HEK293 (cell line): ENCODE results near the gene ATP5PB.

Experiments used
- CTCF ChIA-PET: fragments of 350-600 bp; formaldehyde crosslinking; extraction: SDS; loops from one replicate; lab custom pipeline; 2021; ENCODE audit warnings: antibody characterized with exemption; lab: Yijun Ruan, JAX
- POLR2A ChIA-PET: fragments of 300-600 bp; formaldehyde crosslinking; extraction: SDS; loops from one replicate; lab custom pipeline; 2020; ENCODE audit warnings: antibody characterized with exemption, inconsistent platforms; lab: Yijun Ruan, JAX
- H3K27ac ChIP-seq: fragments of 200-500 bp; sonication (Bioruptor generic); 2 replicates; pipeline ENCODE4 v1.5.1; 2014; ENCODE audit warnings: low read depth, low read length, control low read depth, inconsistent platforms; ENCODE audit errors: extremely low read depth
- H3K36me3 ChIP-seq, 2 experiments: fragments of 200-500 bp in 1 of 2; sonication (Bioruptor generic) in 1 of 2; 1 replicate in 1 of 2; 2 replicates in 1 of 2; pipeline ENCODE4 v1.5.1; 2014 to 2017; ENCODE audit warnings: inconsistent platforms in 2 of 2, low read length in 2 of 2; ENCODE audit not compliant: control insufficient read depth in 2 of 2, insufficient read depth in 1 of 2
- H3K4me1 ChIP-seq: fragments of 200-500 bp; sonication (Bioruptor generic); 2 replicates; pipeline ENCODE4 v1.5.1; 2014; ENCODE audit warnings: mild to moderate bottlenecking, low read length, inconsistent platforms; ENCODE audit not compliant: control insufficient read depth, insufficient read depth
- H3K4me3 ChIP-seq: 2 replicates; pipeline ENCODE4 v1.5.1; 2011; ENCODE audit warnings: low read depth, mild to moderate bottlenecking, control low read depth, low read length, moderate library complexity
- H3K9me3 ChIP-seq: fragments of 200-500 bp; sonication (Bioruptor generic); 2 replicates; pipeline ENCODE4 v1.5.1; 2014; ENCODE audit warnings: low read depth, low read length, inconsistent platforms; ENCODE audit not compliant: control insufficient read depth, insufficient read depth
- EGR2 ChIP-seq: fragments of 450-650 bp; formaldehyde crosslinking; IDR thresholded peaks from 2 replicates; pipeline ENCODE4 v1.5.1; 2016; ENCODE audit warnings: low read depth, missing biosample characterization, missing genetic modification characterization
- HOXA7 ChIP-seq: sonication (generic); formaldehyde crosslinking; IDR thresholded peaks from 2 replicates; pipeline ENCODE4 v1.8.1; 2022; ENCODE audit warnings: missing genetic modification reagents, borderline replicate concordance
- MYNN ChIP-seq: fragments of 450-650 bp; formaldehyde crosslinking; IDR thresholded peaks from 2 replicates; pipeline ENCODE4 v1.5.1; 2016; ENCODE audit warnings: missing biosample characterization, missing genetic modification characterization, borderline replicate concordance
- OVOL3 ChIP-seq: fragments of 450-650 bp; formaldehyde crosslinking; IDR thresholded peaks from 2 replicates; pipeline ENCODE4 v1.5.1; 2016; ENCODE audit warnings: missing biosample characterization, missing genetic modification characterization
- SALL2 ChIP-seq: fragments of 450-650 bp; formaldehyde crosslinking; IDR thresholded peaks from 2 replicates; pipeline ENCODE4 v1.5.0; 2017; ENCODE audit warnings: missing biosample characterization, mild to moderate bottlenecking, missing genetic modification characterization, borderline replicate concordance
- TCF7L2 ChIP-seq: IDR thresholded peaks from 2 replicates; pipeline ENCODE4 v1.6.1; 2011; ENCODE audit warnings: low read depth, mild to moderate bottlenecking, inconsistent platforms, low read length, moderate library complexity, borderline replicate concordance
- ZBTB21 ChIP-seq: fragments of 450-650 bp; formaldehyde crosslinking; IDR thresholded peaks from 2 replicates; pipeline ENCODE4 v1.5.1; 2017; ENCODE audit warnings: missing biosample characterization, missing genetic modification characterization
- ZNF10 ChIP-seq: fragments of 450-650 bp; formaldehyde crosslinking; IDR thresholded peaks from 2 replicates; pipeline ENCODE4 v1.5.1; 2017; ENCODE audit warnings: missing biosample characterization, missing genetic modification characterization
- ZNF146 ChIP-seq: fragments of 450-650 bp; formaldehyde crosslinking; IDR thresholded peaks from 2 replicates; pipeline ENCODE4 v1.5.1; 2016; ENCODE audit warnings: missing biosample characterization, missing genetic modification characterization
- ZNF169 ChIP-seq: fragments of 450-650 bp; formaldehyde crosslinking; IDR thresholded peaks from 2 replicates; pipeline ENCODE4 v1.5.1; 2016; ENCODE audit warnings: missing biosample characterization, missing genetic modification characterization
- ZNF2 ChIP-seq: fragments of 450-650 bp; formaldehyde crosslinking; IDR thresholded peaks from 2 replicates; pipeline ENCODE4 v1.5.1; 2016; ENCODE audit warnings: missing biosample characterization, missing genetic modification characterization
- ZNF211 ChIP-seq: fragments of 450-650 bp; formaldehyde crosslinking; IDR thresholded peaks from 2 replicates; pipeline ENCODE4 v1.5.1; 2016; ENCODE audit warnings: low read depth, missing biosample characterization, missing genetic modification characterization
- ZNF302 ChIP-seq: fragments of 450-650 bp; formaldehyde crosslinking; IDR thresholded peaks from 2 replicates; pipeline ENCODE4 v1.5.1; 2016; ENCODE audit warnings: missing biosample characterization, missing genetic modification characterization, low read depth
- ZNF501 ChIP-seq: fragments of 450-650 bp; formaldehyde crosslinking; IDR thresholded peaks from 2 replicates; pipeline ENCODE4 v1.5.1; 2016; ENCODE audit warnings: missing biosample characterization, missing genetic modification characterization
- ZNF623 ChIP-seq: fragments of 450-650 bp; formaldehyde crosslinking; IDR thresholded peaks from 2 replicates; pipeline ENCODE4 v1.5.1; 2016; ENCODE audit warnings: missing biosample characterization, missing genetic modification characterization
- ZNF626 ChIP-seq: fragments of 450-650 bp; sonication (Bioruptor Pico); formaldehyde crosslinking; IDR thresholded peaks from 2 replicates; pipeline ENCODE4 v1.5.1; 2018; ENCODE audit warnings: missing biosample characterization, missing genetic modification characterization, inconsistent platforms
- TF ChIP-seq, protein P1 (sequence below): fragments of 450-650 bp; formaldehyde crosslinking; IDR thresholded peaks from 2 replicates; pipeline ENCODE4 v1.5.1; 2017; ENCODE audit warnings: missing biosample characterization, mild to moderate bottlenecking, missing genetic modification characterization, moderate library complexity

The ATP5PB gene

DNA sequence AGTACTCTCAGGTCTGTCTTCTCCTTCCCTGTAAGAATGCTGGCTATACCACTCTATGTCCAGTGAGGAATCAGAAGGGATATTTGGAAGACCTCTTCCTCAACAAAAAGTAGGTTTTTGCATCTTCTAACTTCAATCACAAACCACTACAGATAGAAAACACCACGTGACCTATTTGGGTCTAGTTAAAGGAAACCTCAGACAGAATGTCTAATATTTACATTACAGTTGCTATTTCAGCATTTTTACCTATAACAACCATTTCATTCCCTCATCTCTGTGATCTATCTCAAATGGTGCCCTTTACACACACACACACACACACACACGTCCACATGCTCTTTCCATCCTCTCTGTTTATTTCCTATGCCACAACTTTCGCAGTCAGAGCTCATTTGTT lies 62.1 kb downstream of the ATP5PB start:
- POLR2A ChIA-PET, result no interaction called here
- Histone ChIP-seq H3K27ac (no peak overlapping the region), H3K4me1 (no peaks in the 10 kb centered on the region), H3K4me3 (no peak overlapping the region), H3K9me3 (no peaks in the 10 kb centered on the region), H3K36me3 (no peaks in the 10 kb centered on the region)
- CTCF ChIA-PET, result no interaction called here
- TF ChIP-seq ZNF302 (tag by site-specific recombination) (no peak), OVOL3 (no peak), ZNF501 (tag by site-specific recombination) (no peak), ZNF2 (no peak), ZNF10 (tag by site-specific recombination) (no peak), MYNN (tag by site-specific recombination) (no peak), TCF7L2 (no peak), ZNF626 (tag by site-specific recombination) (no peak), ZBTB21 (tag by site-specific recombination) (no peak), HOXA7 (CRISPR knock-in tag) (no peak), SALL2 (no peak), ZNF211 (tag by site-specific recombination) (no peak), ZNF623 (tag by site-specific recombination) (no peak), EGR2 (tag by site-specific recombination) (no peak), ZNF146 (tag by site-specific recombination) (no peak), ZNF169 (tag by site-specific recombination) (no peak)
- TF ChIP-seq, protein P1, sequence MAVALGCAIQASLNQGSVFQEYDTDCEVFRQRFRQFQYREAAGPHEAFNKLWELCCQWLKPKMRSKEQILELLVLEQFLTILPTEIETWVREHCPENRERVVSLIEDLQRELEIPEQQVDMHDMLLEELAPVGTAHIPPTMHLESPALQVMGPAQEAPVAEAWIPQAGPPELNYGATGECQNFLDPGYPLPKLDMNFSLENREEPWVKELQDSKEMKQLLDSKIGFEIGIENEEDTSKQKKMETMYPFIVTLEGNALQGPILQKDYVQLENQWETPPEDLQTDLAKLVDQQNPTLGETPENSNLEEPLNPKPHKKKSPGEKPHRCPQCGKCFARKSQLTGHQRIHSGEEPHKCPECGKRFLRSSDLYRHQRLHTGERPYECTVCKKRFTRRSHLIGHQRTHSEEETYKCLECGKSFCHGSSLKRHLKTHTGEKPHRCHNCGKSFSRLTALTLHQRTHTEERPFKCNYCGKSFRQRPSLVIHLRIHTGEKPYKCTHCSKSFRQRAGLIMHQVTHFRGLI, result no peak
